ENCODE measurements around the gene CCL24.

DNA sequence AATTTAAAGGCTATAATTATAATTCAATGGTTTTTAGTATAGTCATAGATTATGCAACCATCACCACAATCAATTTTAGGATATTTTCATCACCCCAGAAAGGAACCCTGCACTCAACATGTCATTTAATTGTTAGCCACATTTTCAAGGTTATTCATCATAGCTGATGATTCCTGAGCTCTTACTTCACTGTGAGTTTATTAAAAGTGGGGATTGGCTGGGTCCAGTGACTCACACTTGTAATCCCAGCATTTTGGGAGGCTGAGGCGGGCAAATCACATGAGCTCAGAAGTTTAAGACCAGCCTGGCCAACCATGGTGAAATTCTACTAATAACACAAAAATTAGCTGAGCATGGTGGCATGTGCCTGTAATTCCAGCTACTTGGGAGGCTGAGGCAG, 42.4 kb downstream of the CCL24 start:
- TF ChIP-seq CTCF (IDR thresholded peaks at IDR 0.05; ENCODE audit: low read depth, low read length) = no peak
- TF ChIP-seq POLR2A (IDR thresholded peaks at IDR 0.05; ENCODE audit: extremely low read depth, insufficient read length) = no peak

Data from NB4 (cell line).